Effector CD4-positive, alpha-beta T cell (primary cell): ENCODE results near the gene AFAP1L1.

ENCODE experiments used
- DNase-seq: peaks from one replicate; pipeline ENCODE4 v3.0.0-alpha.2; 2020

Gene AFAP1L1

DNA sequence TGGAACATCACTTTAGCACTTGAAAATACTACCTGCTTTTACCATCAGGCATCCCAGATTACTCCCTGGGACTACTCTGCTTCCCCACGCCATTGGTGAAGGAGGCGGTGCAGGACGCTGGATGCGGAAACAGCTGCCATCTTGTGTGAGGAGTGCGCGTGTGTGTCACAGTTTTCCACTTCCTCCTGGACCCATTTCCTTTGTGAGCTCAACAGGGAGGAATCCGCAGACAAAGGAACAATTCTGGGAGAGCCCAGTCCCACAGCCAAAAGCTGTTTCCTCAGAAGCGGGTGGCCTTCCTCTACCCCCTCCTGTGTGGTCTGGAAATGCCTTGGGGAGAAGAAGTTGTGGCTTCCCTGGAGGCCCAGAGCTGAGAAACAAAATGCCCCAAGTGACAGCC, 16.8 kb downstream of the AFAP1L1 start:
- no peak for DNase-seq

DNA sequence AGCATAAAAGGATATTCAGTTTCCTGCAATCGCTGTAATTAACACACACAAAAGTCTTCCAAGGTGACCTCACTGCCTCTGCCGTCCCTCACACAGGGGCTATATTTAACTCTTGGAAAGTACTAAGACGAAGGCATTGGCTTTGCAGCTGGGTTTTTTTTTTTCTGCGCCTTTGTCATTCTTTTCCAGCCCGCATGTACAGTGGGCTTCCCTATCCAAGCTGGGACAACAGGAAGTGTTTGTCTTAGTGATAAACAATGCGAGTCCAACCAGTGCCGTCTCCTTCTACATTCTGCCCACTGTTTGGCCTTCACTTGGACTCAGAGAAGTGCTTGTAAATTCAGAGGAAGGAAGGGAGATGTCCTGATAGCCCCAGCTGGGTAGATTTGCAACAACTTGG, 17.6 kb downstream of the AFAP1L1 start:
- no peak for DNase-seq

DNA sequence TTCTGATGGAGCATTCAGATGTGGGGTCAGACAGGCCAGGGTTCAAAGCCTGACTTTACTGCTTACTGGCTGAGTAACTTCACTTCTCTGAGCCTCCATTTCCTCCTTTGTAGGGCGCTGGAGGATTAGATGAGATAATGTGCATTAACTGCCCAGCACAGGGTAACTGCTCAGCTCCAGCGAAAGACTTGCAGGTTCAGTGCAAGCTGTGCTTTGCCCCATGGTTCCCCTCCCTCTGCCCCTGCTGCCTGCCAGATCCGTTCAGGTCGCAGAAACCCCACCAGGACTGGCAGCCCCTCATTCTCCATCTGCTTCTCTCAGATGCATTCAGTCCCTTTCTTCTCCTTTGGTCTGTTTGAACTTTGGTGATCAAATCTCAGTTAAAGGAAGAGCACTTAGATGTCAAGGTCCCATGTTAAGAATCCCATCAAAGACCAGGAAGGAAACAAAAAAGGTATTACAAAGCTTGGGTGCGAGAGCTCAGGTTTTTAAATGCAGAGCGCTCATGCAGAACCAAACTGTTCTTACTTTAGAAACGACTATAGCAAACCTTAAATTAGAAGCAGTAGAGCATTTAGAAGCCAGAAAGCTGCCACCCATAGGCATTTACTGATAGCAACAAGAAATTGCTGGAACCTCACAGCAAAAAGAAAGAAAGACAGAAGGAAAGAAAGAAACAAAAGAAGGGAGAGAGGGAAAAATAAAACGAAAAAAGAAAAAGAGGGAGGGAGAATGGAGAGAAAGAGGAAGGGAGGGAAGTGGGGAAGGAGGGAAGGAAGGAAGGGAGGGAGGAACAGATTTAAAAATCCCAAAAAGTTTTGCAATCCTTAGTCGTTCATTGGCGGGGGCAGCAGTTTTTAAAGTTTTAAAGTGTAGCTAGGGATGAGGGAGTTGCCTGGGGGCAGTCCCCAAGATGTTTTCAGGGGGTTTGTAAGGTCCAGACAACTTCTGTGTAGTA, 23.5 kb downstream of the AFAP1L1 start:
- no peak for DNase-seq

DNA sequence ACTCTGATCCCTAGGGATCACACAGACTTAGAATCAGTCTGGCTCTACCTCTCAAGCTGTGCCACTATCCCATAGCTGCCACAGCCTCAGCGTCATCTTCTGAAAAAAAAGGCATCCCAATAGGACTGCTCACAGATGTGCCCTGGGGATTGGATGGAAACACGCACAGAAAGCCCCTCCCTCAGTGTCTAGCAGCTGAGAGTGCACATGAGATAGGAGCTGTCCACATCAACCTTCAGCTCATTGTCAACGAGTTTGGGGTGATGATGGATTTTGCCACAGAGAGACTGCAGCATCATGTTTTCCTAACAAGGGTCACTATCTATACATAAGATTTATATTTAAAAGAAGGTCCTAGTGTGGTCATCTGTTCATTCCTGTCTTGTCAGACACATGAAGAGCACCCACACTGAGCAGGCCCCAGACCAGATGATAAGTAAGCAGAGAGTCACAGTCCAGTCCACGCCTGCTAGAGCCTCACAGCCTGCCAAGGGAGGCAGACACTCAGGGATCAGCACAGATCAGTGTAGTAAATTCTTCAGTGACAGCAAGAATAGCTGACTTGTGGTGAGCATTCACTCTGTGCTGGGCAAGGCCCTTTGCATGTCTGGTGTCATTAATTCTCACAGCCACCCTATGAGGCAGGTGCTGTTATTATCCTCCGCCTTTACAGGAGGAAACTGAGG, 25.8 kb downstream of the AFAP1L1 start:
- no peak for DNase-seq

DNA sequence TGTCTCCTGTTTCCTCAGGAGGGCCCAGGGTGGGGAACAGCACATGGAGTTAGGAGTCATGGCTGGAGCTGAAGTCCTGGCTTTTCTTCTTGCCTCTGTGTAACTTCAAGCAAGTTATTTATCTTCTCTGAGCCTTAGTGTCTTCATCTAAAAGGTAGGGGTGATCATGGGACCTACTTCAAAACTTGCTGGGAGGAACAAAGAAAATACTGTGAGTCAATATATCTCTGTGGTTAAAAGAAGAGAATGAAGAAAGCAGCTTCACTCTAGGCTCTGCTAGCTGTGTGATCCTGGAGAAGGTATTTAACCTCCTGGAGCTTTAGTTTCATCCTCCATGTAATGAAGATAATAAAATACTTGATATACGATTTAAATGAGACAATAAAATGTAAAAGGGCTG, 26.5 kb downstream of the AFAP1L1 start:
- DNase-seq, result no peak

DNA sequence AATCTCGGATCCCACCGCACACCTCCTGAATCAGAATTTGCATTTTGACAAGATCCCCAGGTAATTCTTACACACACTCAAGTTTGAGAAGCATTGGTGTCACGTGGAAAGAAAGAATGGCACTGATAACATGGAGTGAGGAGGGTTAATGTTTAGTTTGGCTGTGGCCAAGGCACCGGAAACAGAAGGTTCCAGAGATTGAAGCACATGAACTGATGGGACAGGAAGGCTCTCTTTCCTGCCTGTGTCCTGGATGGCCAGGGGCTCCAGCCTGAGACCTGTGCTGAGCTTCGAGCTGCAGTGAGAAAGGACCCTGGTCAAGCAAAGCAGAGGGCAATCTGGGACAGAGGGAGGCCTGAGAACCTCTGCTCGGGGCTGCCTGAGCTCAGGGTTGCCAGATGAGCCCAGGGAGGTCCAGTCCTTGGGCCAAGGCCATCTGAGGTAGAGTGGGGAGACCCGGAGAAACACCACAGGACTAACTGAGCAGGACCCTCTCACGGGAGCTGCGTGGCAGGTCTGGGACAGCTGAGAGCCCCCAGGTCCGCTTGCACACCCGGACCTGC, 27.3 kb downstream of the AFAP1L1 start:
- DNase-seq, result no peak

DNA sequence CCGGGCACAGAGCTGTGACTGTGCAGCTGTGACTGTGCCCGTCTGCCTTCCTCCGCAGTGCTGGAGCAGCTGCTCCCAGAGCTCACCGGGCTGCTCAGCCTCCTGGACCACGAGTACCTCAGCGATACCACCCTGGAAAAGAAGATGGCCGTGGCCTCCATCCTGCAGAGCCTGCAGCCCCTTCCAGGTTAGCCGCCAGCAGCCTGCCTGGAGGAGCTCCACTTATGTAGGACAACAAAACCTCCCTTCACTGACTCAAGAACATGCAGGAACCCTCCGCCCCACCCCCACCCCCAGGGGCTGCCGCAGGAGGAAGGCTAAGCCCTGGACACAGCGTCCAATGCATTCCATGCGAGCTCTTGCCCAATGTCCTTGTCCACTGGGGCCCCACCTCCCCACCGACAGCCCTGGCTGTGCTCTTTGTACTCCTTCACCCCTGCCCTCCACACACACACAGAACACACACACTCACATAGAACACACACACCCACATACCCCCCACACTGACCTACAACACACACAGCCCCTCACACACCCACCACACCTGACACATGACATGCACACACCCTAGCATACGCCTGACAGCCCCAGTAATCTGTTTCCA, 27.9 kb downstream of the AFAP1L1 start:
- DNase-seq, result no peak

DNA sequence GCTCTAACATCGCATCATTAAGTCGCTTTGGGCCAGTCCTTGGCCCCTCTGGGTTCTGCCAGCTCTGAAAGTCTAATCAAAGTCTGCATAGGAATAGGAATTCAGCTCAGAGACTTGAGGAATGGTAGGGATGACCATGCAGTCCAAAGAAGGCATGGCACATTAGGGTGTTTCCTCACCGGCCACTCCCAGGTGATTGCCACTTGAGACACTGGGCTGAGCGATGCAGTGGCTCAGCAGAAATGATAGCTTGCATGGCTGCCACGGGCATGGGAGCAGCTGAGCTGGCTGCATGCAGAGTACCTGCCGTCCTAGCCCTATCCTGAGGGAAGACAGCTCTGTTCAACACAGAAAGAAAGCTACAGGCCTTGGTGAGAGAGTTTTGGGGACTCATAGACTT, 28.8 kb downstream of the AFAP1L1 start:
- DNase-seq, result no peak

DNA sequence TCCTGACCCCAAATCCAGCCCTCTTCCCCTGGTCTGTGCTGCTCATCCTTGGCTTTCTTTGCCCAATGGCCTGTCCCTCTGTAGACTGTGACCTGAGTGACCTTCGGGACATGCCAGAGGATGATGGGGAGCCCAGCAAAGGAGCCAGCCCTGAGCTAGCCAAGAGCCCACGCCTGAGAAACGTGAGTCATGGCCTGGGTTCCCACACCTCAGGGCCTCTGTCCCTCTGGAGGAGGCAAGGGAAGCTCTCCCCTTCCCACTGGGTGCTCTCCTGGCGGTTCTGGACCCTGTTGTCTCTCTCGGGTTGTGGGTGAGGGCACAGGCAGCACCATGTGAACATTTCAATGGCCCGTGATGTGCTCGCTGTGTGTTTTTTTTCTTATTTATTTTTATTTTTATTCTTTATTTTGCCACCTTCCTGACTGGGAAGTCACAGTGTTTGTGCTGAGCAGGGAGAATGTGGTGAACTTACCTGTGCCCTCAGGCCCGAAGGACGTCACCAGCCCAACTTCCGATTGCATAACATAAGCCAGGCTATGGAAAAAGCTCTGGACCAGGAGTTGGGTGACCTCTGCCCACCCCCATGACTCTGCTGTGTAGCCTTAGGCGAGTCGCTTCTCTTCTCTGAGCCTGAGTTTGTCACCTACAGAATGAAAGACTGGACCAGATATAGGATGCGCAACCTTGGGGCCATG, 29.5 kb downstream of the AFAP1L1 start:
- no peak for DNase-seq

DNA sequence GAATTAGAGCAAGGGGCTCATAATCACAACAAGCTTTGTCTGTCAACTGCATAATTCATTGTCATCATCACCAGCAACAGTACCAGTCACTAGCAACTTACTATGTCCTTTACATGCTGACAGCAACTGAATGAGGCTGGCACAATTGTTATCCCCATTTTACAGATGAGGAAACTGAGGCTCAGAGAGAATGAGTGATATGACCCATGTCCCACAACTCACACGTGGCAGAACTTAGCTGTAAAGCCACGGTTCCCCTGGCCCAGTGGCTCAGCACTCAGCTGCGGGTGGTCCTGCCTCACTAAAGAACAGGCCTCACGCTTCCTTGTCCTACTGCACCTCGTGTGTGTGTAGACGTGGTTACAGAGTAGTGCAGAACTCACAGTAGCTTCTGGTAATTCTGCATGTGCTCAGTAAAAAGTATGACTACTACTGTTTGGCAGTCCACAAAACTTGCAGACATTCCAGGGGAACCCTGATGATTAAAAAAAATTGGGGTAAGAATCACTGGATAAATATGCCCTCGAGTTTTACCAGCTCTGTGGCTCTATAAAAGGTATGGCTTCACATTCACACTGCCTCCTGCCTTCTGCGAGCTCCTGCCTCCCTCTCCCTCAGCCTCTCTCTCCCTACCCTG, 30.2 kb downstream of the AFAP1L1 start:
- no peak for DNase-seq

DNA sequence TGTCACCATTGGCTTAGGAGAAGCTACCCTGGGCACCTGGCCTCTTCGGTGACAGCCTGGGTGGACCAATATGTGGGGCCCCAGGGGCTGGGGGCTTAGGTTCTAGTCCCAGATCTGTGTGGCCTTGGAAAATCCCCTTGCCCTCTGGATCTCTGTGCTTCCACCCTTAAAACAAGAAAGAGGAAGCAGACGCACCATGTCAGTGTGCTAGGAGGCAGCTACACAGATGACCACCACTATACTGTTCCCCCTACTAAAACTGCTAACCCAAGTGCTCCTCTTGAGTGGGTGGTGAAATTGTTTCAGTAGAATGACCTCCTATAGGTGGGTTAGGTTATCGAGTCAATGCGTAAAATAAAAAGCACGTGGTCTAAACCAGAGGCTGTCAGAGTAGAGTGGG, 31.0 kb downstream of the AFAP1L1 start:
- no peak for DNase-seq

DNA sequence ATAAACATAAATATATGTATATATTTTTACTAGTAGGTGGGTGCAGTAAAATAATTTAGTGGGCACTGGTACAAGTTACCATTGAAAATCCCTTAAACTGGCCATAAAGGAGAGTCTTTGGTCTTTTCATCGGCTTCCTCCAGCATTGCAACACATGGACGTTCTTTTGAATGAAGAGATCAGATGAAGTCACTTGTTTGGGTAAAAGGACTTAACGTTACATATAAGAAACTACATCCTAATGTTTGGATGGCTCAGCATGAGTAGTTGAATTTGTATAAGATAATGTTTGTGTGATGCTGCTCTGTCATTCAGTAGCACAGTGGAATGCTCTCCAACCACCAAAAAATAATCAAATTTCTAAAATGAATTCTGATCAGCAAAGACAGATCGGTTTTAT, 31.6 kb downstream of the AFAP1L1 start:
- no peak for DNase-seq

DNA sequence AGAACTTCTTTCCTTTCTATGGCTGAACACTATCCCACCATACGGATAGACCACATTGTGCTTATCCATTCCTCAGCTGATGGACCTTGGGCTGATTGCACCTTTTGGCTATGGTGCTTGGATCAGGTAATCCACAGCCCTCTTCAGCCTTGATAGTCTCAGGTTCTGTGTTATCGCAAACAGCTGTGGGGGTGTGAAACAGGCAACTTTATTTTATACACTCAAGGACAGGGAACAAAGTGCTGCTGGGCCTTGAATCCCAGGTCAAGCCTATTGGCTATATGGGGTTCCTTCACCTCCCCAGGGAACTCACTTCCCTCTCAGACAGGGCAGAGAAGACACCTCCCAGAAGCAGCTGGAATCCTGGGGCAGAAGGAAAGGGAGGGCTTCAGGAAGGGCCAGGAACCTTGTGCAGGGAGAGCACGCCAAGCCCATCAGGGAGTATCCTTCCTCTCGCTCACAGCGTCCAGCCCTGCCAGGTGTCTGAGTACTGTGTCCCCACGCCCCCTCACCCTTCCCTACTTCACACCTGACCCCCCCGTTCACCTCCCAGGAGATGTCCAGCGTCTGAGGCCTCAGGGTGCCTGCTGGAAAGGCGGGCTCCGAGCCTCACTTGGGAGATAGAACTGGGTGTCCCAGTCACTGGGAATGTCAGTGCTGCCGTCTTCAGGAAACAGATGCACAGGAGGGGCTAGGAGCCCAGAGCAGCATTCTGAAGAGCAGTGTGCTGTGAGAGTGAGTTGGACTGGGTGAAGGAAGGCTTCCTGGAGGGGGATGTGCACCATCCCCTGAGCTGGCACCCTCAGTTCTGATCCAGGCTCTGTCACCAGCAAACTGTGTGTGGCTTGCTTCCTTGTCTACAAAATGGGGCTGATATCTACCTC, 32.8 kb downstream of the AFAP1L1 start:
- no peak for DNase-seq

DNA sequence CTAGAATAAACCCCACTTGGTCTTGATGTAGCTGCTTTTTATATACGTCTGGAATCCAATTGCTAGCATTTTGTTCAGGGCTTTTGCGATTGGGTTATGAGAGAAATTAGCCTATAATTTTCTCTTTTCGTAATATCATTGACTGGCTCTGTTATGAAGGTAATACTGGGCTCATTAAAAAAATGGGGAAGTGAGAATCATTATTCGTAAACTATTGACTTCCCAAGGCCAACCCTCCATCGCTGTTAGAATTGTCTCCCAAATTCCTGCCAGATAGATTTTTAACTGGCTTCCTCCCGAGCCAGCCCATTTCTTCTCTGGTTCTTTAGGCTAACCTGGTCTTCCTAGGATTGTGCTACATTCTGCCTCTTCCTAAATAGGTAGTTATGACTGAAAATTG, 37.7 kb downstream of the AFAP1L1 start:
- DNase-seq, result no peak

DNA sequence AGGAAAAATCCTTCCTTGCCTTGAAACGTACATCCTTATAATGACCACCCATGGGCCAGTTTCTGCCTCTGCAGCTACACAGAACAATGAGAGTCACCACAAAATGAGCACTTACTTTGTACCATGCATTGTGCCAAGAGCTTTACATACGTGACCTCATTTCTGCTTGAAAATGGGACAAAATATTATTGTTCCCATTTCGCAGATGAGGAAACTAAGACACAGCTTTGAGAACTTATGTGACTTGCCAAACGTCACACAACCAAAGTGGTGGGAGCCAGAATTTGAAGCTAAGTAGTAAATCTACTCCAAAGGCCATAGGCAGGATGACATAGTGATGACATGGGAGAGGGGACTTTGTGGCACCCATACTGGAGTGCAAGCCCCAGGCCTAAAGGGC, 38.8 kb downstream of the AFAP1L1 start:
- no peak for DNase-seq

DNA sequence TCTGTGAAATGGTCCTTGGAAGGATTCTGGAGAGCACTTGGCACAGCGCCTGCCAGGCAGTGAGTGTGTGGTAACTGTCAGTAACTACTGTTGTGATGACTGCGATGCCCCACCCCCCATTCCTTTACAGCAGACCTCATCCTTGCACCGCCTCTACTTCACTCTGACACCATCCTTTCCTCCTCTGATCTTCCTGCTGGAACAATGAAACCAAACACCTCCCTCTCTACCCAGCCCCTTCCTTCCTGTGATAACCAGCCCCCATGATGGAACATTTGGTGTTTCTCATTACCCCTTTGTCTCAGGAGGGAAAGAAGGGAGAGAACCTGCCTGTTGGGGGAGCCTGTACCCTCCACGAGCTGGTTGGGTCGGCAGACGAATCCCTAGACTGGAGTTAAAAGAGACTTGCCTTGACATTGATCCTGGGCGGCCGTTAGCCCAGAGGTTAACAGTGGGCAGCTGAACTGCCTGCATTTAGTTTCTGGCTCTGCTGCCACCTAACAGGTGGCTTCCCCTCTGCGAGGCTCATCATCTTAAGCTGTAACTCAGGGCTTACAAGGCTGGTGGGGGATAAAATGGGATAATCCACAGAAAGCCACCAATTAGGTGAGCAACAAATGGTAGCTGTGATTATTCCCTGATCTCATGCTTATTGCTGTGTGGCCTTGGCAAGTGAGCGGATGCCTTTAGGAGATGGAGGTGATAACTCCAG, 39.4 kb downstream of the AFAP1L1 start:
- DNase-seq, result no peak

DNA sequence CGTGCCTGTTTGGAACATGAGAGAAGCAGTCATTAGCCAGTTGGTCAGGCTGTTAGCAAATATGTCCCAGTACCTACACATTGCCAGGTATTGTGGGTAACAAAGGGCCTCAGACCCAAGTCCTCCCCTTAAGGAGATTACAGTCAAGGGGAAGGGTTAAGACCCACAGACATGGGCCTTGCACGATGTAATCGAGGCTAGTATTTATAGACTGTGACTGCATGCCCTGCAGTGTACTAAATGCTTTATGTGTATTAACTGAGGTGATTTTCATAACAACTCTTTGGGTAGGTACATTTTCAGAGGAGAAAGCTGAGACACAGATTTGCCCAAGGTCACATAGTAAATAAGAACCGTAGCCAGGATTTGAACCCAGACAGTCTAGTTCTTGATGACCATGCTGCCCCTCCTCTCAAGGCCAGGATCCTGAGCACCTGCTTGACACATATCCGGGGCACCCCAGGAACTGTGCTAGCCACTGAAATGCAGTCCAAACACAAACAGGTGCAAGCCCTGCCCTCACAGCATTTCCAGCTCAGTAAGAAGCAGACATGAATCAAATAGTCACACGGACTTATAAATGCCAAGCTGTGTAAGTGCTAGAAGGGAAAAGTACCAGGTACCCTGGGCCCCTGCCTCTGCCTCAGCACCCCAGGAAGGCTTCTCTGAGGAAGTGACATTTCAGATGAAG, 41.6 kb downstream of the AFAP1L1 start:
- DNase-seq, result no peak

DNA sequence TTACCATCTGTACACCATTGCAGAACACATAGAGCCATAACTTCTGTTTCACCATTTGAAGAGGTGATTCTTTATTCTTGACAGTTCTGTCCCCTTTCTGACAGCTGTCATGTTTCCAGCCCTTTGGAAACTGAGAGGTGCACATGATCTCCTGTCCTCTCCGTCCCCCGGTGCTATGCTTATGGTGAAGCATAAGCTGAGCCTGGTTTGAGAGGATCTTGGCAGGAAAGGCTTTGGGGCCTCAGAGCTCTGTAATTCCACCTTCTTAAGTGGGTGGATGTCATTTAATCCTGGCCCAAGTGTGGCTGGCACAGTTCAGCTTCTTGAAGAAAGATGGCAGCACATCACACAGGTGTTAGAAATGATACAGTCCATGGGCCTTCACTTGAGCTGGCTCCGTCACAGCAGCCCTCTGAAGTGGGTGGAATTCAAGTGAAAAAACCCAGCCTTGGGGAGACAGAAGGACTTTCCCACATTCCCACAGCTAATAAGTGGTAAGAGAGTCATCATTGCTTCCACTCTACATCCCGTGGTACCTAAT, 43.0 kb downstream of the AFAP1L1 start:
- DNase-seq, result no peak

DNA sequence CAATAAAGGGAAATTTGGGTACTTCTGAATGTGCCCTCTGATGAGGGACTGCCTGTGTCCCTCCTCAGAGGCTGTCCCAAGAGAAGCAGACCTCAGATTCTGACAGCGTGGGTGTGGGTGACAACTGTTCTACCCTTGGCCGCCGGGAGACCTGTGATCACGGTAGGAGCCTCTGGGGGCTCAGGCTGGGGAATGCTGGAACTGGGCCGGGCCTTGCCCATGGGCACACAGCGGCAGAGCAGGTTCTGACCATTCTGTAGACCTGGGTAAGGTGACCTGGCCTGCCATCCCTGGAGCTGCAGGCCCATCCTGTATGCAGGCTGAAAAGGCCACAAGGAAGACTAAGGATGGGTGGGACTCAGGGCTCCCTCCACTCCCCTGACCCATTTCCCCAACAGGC, 44.1 kb downstream of the AFAP1L1 start:
- DNase-seq, result no peak
